ENCODE measurements around the gene UMAD1.

UMAD1 gene

DNA sequence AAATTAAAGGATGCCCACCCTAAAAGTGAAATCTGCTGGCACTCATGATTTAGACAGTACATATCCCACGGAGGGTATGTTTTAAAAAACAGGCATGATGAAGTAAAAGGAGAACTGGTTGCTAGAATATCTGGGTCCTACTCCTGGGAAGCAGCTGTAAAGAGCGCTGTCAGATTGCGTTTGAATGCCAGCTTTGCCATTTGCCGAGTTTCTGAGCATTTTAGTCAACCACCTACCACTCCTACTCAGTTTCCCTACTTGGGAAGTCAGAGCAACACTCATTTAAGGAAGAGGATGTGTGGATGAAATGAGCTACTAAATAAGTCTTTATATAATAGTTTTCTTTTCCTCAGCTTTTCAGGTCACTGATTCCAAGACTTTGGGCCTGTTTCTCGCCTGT, 1.1 kb upstream of the UMAD1 start:
- TF ChIP-seq, protein P1, sequence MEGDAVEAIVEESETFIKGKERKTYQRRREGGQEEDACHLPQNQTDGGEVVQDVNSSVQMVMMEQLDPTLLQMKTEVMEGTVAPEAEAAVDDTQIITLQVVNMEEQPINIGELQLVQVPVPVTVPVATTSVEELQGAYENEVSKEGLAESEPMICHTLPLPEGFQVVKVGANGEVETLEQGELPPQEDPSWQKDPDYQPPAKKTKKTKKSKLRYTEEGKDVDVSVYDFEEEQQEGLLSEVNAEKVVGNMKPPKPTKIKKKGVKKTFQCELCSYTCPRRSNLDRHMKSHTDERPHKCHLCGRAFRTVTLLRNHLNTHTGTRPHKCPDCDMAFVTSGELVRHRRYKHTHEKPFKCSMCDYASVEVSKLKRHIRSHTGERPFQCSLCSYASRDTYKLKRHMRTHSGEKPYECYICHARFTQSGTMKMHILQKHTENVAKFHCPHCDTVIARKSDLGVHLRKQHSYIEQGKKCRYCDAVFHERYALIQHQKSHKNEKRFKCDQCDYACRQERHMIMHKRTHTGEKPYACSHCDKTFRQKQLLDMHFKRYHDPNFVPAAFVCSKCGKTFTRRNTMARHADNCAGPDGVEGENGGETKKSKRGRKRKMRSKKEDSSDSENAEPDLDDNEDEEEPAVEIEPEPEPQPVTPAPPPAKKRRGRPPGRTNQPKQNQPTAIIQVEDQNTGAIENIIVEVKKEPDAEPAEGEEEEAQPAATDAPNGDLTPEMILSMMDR (IDR thresholded peaks at IDR 0.05) = no peak

DNA sequence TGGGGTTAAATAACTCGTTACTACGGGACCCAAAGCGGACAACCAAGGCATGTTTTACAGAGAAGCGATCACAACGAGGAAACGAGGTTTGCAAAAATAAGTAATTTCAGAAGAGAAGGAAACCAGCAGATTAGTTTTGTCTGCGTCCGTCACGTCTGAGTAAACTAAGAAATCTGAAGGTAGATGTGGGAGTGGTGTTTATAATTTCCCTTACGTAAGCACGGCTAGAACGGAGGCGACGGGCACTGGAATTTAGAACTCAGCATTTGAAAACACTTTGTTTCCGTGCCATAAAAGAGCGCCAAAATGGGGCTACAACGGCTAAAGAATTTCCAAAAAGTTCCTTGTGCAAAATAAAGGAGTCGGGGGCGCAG, 718 bp upstream of the UMAD1 start:
- TF ChIP-seq, protein P1 (IDR thresholded peaks at IDR 0.05) = no peak

DNA sequence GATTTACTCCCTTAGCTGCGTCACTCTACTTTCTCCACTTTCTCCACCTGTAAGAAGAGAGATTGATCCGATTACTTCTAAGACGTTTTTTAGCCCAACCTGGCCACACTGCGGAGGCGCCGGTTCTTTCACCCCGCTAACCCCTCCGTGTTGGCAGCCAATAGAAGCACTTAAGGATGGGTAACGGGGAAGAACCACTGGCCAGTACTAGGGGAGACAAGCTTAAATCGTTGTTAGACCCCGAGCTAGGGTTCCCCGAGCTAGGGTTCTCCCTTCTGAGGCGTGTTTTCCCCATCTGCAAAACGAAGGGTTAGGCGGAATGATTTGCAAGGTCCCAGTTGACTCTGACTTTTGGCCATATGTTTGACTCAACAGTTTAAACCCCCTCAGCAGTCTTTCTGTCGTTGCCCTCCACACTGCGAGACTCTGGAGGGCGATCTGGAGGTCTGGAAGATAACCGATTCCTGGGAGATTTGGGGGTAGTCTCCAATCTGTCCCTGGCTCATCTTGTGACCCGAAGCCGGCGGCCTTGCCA, 644 bp downstream of the UMAD1 start:
- TF ChIP-seq, protein P1 (IDR thresholded peaks at IDR 0.05) = no peak

DNA sequence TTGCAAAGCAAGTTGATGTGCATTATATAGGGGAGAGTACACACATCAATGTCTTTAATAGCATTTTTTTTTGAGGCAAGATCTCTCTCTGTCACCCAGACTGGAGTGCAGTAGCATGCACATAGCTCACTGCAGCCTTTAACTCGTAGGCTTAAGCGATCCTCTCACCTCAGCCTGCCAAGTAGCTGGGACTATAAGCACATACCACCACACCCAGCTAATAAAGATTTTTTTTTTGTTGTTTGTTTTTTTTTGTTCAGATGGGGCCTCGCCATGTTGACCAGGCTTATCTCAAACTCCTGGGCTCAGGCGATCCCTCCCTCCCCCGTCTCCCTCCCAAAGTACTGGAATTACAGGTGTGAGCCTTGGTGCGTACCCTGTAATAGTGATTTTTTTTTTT, 1.5 kb downstream of the UMAD1 start:
- TF ChIP-seq, protein P1 (IDR thresholded peaks at IDR 0.05) = no peak

DNA sequence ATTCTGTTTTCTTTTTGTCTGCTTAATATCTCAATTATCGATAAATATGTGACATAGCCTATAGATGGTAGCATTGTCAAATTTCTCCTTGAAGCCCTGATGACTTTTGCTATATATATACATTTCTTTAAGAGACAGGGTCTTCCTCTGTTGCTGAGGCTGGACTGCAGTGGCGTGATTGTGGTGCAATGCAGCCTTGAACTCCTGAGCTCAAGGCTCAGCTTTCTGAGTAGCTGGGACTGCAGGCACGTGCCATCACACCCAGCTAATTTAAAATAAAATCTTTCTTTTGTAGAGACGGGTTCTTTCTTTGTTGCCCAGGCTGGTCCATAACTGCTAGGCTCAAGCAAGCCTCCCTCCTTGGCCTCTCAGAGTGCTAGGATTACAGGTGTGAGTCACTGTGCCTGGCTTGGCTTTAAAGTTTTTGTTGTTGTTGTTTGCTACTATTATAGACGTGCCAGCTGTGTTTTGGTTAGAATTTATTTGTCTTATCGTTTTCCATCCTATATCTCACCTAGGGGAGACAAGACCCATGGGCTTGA, 7.0 kb downstream of the UMAD1 start:
- TF ChIP-seq, protein P1 (IDR thresholded peaks at IDR 0.05) = no peak

DNA sequence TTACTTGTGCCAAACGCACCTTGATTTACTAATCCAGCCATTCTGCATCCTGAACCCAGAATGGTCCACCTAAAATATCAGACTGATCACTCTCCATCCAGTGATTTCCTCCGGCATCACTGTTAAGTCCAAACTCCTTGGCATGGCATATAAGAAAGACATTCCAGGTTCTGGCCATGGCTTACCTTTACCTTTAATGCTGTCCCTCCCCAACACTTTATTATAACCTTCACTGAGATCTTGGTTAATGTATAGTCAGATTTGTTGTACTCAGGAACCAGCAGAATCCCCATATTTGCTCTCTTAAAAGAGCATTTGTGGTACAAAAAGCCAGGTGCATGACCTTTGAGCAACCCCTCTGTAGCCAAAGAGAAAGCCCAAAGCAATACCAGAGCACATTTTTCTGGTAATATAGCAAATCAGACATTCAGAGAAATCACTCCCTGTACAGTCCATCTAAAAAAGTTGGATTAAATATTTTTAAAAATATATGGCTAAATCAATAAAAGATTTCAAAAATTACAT, 10.2 kb downstream of the UMAD1 start:
- TF ChIP-seq, protein P1 (IDR thresholded peaks at IDR 0.05) = no peak

DNA sequence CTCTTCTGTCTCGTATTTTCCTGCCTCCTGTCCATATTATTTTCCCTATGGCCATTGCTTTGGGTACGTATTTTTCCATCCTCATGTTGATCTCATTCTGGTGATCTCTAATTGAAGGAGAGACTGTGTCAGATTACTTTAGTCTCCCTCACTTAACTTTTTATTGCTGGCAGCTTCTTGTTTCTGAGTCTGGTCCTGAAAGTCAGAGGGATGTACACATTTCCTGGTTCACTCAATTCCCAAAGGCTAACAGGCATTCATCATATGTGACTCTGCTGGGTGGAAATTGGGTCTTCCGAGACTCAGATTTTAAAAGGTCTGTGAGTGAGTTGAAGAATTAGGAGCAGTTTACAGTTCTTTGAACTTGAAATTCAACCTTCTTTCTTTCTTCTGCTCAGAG, 10.9 kb downstream of the UMAD1 start:
- TF ChIP-seq, protein P1 (IDR thresholded peaks at IDR 0.05) = no peak
